ENCODE data around the gene SPATA1. TPM values are rescaled to one million over a fixed set of nuclear protein-coding genes. Genes with fewer than 3 reads are reported as not detected.

Gene SPATA1
- total and polyA plus RNA-seq, 2 of the 13 experiments (the other 11 are each of a cell fraction or from before 2014, with no cell fraction given), result 0.70 to 1.4 TPM

DNA sequence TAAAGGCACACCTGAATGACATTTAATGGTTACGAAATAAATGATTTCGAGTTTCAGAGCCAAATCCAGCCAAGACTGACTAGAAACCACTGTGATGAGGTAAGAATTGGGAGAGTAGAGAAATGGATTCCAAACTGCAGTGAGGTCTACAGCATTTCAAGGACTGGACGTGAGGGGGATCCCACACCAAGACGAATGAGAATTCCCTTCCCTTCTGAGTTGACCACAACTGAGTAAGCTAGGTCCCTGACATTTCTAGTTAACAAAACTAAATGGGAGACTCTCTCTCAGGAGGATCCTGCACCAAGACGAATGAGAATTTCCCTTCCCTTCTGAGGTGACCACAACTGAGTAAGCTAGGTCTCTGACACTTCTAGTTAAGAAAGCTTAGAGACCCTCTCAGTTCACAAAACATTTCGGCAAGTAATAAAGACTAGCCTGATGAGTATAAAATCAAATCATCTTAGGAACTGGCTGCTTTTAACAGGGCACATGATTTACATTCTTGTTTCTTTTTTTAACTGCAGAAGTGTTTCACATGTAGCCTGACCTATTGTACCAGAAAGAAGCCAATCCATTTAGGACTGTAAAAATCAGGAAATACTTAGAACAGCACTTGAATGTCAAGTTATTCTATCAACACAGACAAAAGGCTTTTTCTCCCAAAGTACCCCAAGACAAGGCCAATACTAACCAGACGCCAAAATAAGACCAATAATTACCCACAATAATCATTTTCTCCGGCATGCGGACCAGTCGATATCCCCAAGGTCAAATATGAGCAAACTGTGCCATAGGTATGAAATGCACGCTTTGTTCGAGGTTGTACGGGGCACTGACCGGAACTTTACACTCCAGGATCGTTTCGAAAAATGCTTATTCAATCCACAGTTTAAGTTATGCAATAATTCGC, 1.4 kb upstream of the SPATA1 start (continued):
- no peak for TF ChIP-seq FUBP1 (CRISPR knock-in tag; IDR thresholded peaks at IDR 0.05; ENCODE audit: borderline replicate concordance)
- TF ChIP-seq, protein P1, sequence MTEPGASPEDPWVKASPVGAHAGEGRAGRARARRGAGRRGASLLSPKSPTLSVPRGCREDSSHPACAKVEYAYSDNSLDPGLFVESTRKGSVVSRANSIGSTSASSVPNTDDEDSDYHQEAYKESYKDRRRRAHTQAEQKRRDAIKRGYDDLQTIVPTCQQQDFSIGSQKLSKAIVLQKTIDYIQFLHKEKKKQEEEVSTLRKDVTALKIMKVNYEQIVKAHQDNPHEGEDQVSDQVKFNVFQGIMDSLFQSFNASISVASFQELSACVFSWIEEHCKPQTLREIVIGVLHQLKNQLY (CRISPR knock-in tag; IDR thresholded peaks at IDR 0.05), result no peak
- no peak for TF ChIP-seq TFE3 (CRISPR knock-in tag; IDR thresholded peaks at IDR 0.05)
- no peak for TF ChIP-seq ZNF451 (CRISPR knock-in tag; IDR thresholded peaks at IDR 0.05)
- no peak for TF ChIP-seq ZZZ3 (CRISPR knock-in tag; IDR thresholded peaks at IDR 0.05; ENCODE audit: borderline replicate concordance)
- no peak for TF ChIP-seq ZNF282 (IDR thresholded peaks at IDR 0.05; ENCODE audit: partially characterized antibody)
- no peak for TF ChIP-seq ZFYVE20 (CRISPR knock-in tag; IDR thresholded peaks at IDR 0.05; ENCODE audit: borderline replicate concordance, low read depth)
- no peak for TF ChIP-seq ZBTB8A (CRISPR knock-in tag; IDR thresholded peaks at IDR 0.05; ENCODE audit: borderline replicate concordance, low read depth)
- no peak for TF ChIP-seq FOXK1 (CRISPR knock-in tag; IDR thresholded peaks at IDR 0.05; ENCODE audit: borderline replicate concordance, low read depth)
- no peak for TF ChIP-seq MTF1 (CRISPR knock-in tag; IDR thresholded peaks at IDR 0.05)
- TF ChIP-seq HNRNPUL1 (IDR thresholded peaks at IDR 0.05; ENCODE audit: low read depth, low read length), result no peak
- no peak for TF ChIP-seq KLF11 (CRISPR knock-in tag; IDR thresholded peaks at IDR 0.05)
- TF ChIP-seq ZNF501 (CRISPR knock-in tag; IDR thresholded peaks at IDR 0.05), result no peak
- TF ChIP-seq, protein P2, sequence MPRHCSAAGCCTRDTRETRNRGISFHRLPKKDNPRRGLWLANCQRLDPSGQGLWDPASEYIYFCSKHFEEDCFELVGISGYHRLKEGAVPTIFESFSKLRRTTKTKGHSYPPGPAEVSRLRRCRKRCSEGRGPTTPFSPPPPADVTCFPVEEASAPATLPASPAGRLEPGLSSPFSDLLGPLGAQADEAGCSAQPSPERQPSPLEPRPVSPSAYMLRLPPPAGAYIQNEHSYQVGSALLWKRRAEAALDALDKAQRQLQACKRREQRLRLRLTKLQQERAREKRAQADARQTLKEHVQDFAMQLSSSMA (CRISPR knock-in tag; IDR thresholded peaks at IDR 0.05), result no peak
- no peak for TF ChIP-seq ZNF704 (CRISPR knock-in tag; IDR thresholded peaks at IDR 0.05; ENCODE audit: borderline replicate concordance)
- TF ChIP-seq ZNF780A (CRISPR knock-in tag; IDR thresholded peaks at IDR 0.05), result no peak
- no peak for TF ChIP-seq ZNF781 (CRISPR knock-in tag; IDR thresholded peaks at IDR 0.05; ENCODE audit: borderline replicate concordance, not compliant biosample characterization)
- no peak for TF ChIP-seq ZSCAN20 (CRISPR knock-in tag; IDR thresholded peaks at IDR 0.05; ENCODE audit: borderline replicate concordance)
- no peak for TF ChIP-seq NFE2 (CRISPR knock-in tag; IDR thresholded peaks at IDR 0.05)
- TF ChIP-seq NR2F2 (IDR thresholded peaks at IDR 0.05; ENCODE audit: borderline replicate concordance, low read depth), result peak; percentile 33; the same call in 1 of the 2 replicates
